SK-N-SH (cell line): ENCODE data around the gene FANCL. TPM values are rescaled to one million over a fixed set of nuclear protein-coding genes. Genes with fewer than 3 reads are reported as not detected.

Experiments used
- polyA plus RNA-seq, 3 experiments: library from polyadenylated mRNA; depleted of rRNA; stranded (reverse); fragments of >200 nt; gene quantifications; 2 replicates each; pipeline ENCODE4 v1.2.3, GENCODE V29; 2012

The FANCL gene
- polyA plus RNA-seq, 1 of the 3 experiments (the other 2 are of a cell fraction): 11.8 TPM

Other genes starting within 250 kb of the FANCL start
- gene VRK2, start 194.5 kb downstream of the FANCL start, polyA plus RNA-seq (2012; rRNA removed): not detected in 2 replicates